NCI-H1092 (cell line): ENCODE results near the gene ZNF695.
A peak's percentile ranks its signal among the peaks of the same experiment; 100 is the strongest.
"Not testable (repeated sequence)": the region's sequence is repeated elsewhere in the genome, so short reads cannot be mapped to it uniquely, and the experiment has no call there.

Experiments used
- DNase-seq: peaks from one replicate; lab custom pipeline; 2025; lab: John Stamatoyannopoulos, UW

ZNF695 gene

GRCh38 chr1:247007511-247008405, at the start of gene ZNF695:
ZNF695 (minus strand) TSS chr1:247008057; CDS start chr1:247007908, 149 bp downstream.
- peak; percentile 98 for DNase-seq

- DNase-seq: no peak
Measured at GRCh38 chr1:247056071-247056470, 48.2 kb upstream of the ZNF695 start.

GRCh38 chr1:247054992-247055415, 47.1 kb upstream of the ZNF695 start:
- DNase-seq: no peak

GRCh38 chr1:247047702-247048101, 39.8 kb upstream of the ZNF695 start:
- no peak for DNase-seq

- no peak for DNase-seq
Measured at GRCh38 chr1:247047260-247047659, 39.4 kb upstream of the ZNF695 start.

- no peak for DNase-seq
Measured at GRCh38 chr1:247043406-247043805, 35.5 kb upstream of the ZNF695 start.

GRCh38 chr1:247037511-247038320, 29.9 kb upstream of the ZNF695 start:
- no peak for DNase-seq

- DNase-seq: not testable (repeated sequence)
Measured at GRCh38 chr1:247032306-247032705, 24.4 kb upstream of the ZNF695 start.

- not testable (repeated sequence) for DNase-seq
Measured at GRCh38 chr1:247024658-247025057, 16.8 kb upstream of the ZNF695 start.

GRCh38 chr1:247013391-247013790, 5.5 kb upstream of the ZNF695 start:
- no peak for DNase-seq

GRCh38 chr1:247008406-247008799, 546 bp upstream of the ZNF695 start:
- no peak for DNase-seq

GRCh38 chr1:247004081-247004480, 3.8 kb downstream of the ZNF695 start:
- DNase-seq: not testable (repeated sequence)

GRCh38 chr1:246989901-246990300, 18.0 kb downstream of the ZNF695 start:
- DNase-seq: no peak

GRCh38 chr1:246988316-246988715, 19.5 kb downstream of the ZNF695 start:
- no peak for DNase-seq

GRCh38 chr1:246987083-246987690, 20.7 kb downstream of the ZNF695 start:
- DNase-seq: no peak

GRCh38 chr1:246978785-246979184, 29.1 kb downstream of the ZNF695 start:
- DNase-seq: no peak

GRCh38 chr1:246978281-246978680, 29.6 kb downstream of the ZNF695 start:
- DNase-seq: no peak

- DNase-seq: no peak
Measured at GRCh38 chr1:246971969-246972368, 35.9 kb downstream of the ZNF695 start.

- DNase-seq: no peak
Measured at GRCh38 chr1:246971090-246971721, 36.7 kb downstream of the ZNF695 start.

GRCh38 chr1:246969621-246970020, 38.2 kb downstream of the ZNF695 start:
- DNase-seq: no peak

- no peak for DNase-seq
Measured at GRCh38 chr1:246966502-246966901, 41.4 kb downstream of the ZNF695 start.
